NCI-H774 (cell line): ENCODE measurements around the gene NOC2L.
"Not testable (repeated sequence)": the region's sequence is repeated elsewhere in the genome, so short reads cannot be mapped to it uniquely, and the experiment has no call there.

Experiments used
- DNase-seq: peaks from one replicate; lab custom pipeline; 2025; lab: John Stamatoyannopoulos, UW

The NOC2L gene

GRCh38 chr1:962381-963300 is 3.6 kb upstream of the NOC2L start:
- DNase-seq = no peak

- no peak for DNase-seq
Observed at GRCh38 chr1:961132-961669, 2.1 kb upstream of the NOC2L start.

GRCh38 chr1:960363-961131 is 1.5 kb upstream of the NOC2L start, which contains the start of gene KLHL17:
TSS of gene KLHL17 (plus strand) at chr1:960584. CDS start at chr1:960694, 110 bp downstream.
- peak; percentile 26 for DNase-seq

GRCh38 chr1:959731-960362 is 791 bp upstream of the NOC2L start:
- DNase-seq = no peak

GRCh38 chr1:956636-957035 is 2.4 kb downstream of the NOC2L start:
- no peak for DNase-seq

GRCh38 chr1:955474-955873 is 3.6 kb downstream of the NOC2L start:
- no peak for DNase-seq

GRCh38 chr1:954927-955326 is 4.1 kb downstream of the NOC2L start:
- no peak for DNase-seq

GRCh38 chr1:953524-954320 is 5.3 kb downstream of the NOC2L start:
- DNase-seq = no peak

GRCh38 chr1:952603-953002 is 6.5 kb downstream of the NOC2L start:
- DNase-seq = no peak

GRCh38 chr1:952201-952600 is 6.9 kb downstream of the NOC2L start:
- DNase-seq = no peak

- no peak for DNase-seq
Observed at GRCh38 chr1:951364-951763, 7.7 kb downstream of the NOC2L start.

- no peak for DNase-seq
Observed at GRCh38 chr1:950881-951280, 8.2 kb downstream of the NOC2L start.

- no peak for DNase-seq
Observed at GRCh38 chr1:950268-950667, 8.8 kb downstream of the NOC2L start.

- DNase-seq = no peak
Observed at GRCh38 chr1:947958-948357, 11.1 kb downstream of the NOC2L start.

- not testable (repeated sequence) for DNase-seq
Observed at GRCh38 chr1:946811-947210, 12.2 kb downstream of the NOC2L start.

GRCh38 chr1:945688-946556 is 13.1 kb downstream of the NOC2L start:
- DNase-seq = no peak

- no peak for DNase-seq
Observed at GRCh38 chr1:944341-945325, 14.4 kb downstream of the NOC2L start.

GRCh38 chr1:943545-944340 is 15.3 kb downstream of the NOC2L start:
- no peak for DNase-seq
